PC-9 (cell line): Measurements from ENCODE around the gene SLC9A3. TPM values are rescaled to one million over a fixed set of nuclear protein-coding genes. Genes with fewer than 3 reads are reported as not detected.

Experiments
- BruUV-seq: library from RNA; stranded (reverse); fragments of 400-500 nt; replicated peaks from 2 replicates; lab custom pipeline; 2021; lab: Mats Ljungman, UMichigan
- CTCF ChIA-PET: fragments of 300-600 bp; sonication (Branson Sonifier 250); formaldehyde crosslinking; loops from one replicate; lab custom pipeline; 2022; ENCODE audit warnings: antibody characterized with exemption; lab: Charles Lee
- POLR2A ChIA-PET: fragments of 300-600 bp; sonication (Branson Sonifier 250); formaldehyde crosslinking; loops from one replicate; lab custom pipeline; 2022; ENCODE audit warnings: antibody characterized with exemption; ENCODE audit not compliant: unreplicated experiment; lab: Charles Lee
- DNase-seq, 2 experiments: peaks; one replicate each; pipeline versions ENCODE4 v3.0.0 to v3.0.0-alpha.2; 2015 to 2022; ENCODE audit warnings: mixed read lengths in 1 of 2
- H2AFZ ChIP-seq: fragments of 200-600 bp; sonication (generic); 2 replicates; pipeline ENCODE4 v1.8.1; 2017; ENCODE audit warnings: antibody characterized with exemption
- H3F3A ChIP-seq: fragments of 200-600 bp; sonication (generic); 2 replicates; pipeline ENCODE4 v1.8.1; 2017; ENCODE audit warnings: antibody characterized with exemption, mild to moderate bottlenecking, low read depth; ENCODE audit not compliant: insufficient read depth
- H3K27ac ChIP-seq: fragments of 200-600 bp; sonication (generic); 2 replicates; pipeline ENCODE4 v1.6.1; 2016; ENCODE audit warnings: mixed run types
- H3K27me3 ChIP-seq: fragments of 200-600 bp; sonication (generic); 2 replicates; pipeline ENCODE4 v1.6.1; 2016; ENCODE audit warnings: low read depth, mixed run types; ENCODE audit not compliant: insufficient read depth
- H3K36me3 ChIP-seq: fragments of 200-600 bp; sonication (generic); 2 replicates; pipeline ENCODE4 v1.6.1; 2016; ENCODE audit warnings: low read depth, mixed run types
- H3K4me1 ChIP-seq: fragments of 200-600 bp; sonication (generic); replicated peaks from 2 replicates; pipeline ENCODE4 v1.6.1; 2016; ENCODE audit warnings: mixed run types; ENCODE audit not compliant: insufficient read depth
- H3K4me2 ChIP-seq: fragments of 200-600 bp; sonication (generic); 2 replicates; pipeline ENCODE4 v1.6.1; 2017; ENCODE audit warnings: mixed run types
- H3K4me3 ChIP-seq: fragments of 200-600 bp; sonication (generic); 2 replicates; pipeline ENCODE4 v1.6.1; 2016; ENCODE audit warnings: mixed run types
- H3K79me2 ChIP-seq: fragments of 200-600 bp; sonication (generic); 2 replicates; pipeline ENCODE4 v1.6.1; 2017; ENCODE audit warnings: low read depth, mixed run types
- H3K9me2 ChIP-seq: fragments of 200-600 bp; sonication (generic); 2 replicates; pipeline ENCODE4 v1.8.1; 2017; ENCODE audit warnings: mild to moderate bottlenecking; ENCODE audit not compliant: insufficient read depth
- H3K9me3 ChIP-seq: fragments of 200-600 bp; sonication (generic); 2 replicates; pipeline ENCODE4 v1.8.1; 2016; ENCODE audit warnings: low read depth; ENCODE audit not compliant: insufficient read depth
- H4K20me1 ChIP-seq: fragments of 200-600 bp; sonication (generic); 2 replicates; pipeline ENCODE4 v1.8.1; 2017; ENCODE audit not compliant: insufficient read depth
- EZH2 ChIP-seq: fragments of 200-600 bp; sonication (generic); IDR thresholded peaks from 2 replicates; pipeline ENCODE4 v1.8.0; 2017; ENCODE audit warnings: antibody characterized with exemption, low read depth
- intact Hi-C: fragments of 100-400 bp; cut with micrococcal nuclease; formaldehyde crosslinking; loops from one replicate; pipeline ENCODE4 v1.10.0; 2022; ENCODE audit not compliant: unreplicated experiment
- microRNA-seq: library from miRNA; unstranded; fragments of <30 nt; microRNA quantifications from one replicate; pipeline ENCODE4 v1.2.0, GENCODE V29; 2021; ENCODE audit warnings: borderline number of aligned reads, borderline replicate concordance
- total RNA-seq: library from RNA; stranded (reverse); gene quantifications from 2 replicates; pipeline ENCODE4 v1.2.3, GENCODE V29; 2021
- TF ChIP-seq, protein P1 (sequence below): fragments of 200-600 bp; sonication (generic); conservative IDR thresholded peaks from 2 replicates; pipeline ENCODE4 v1.6.1; 2017; ENCODE audit warnings: mixed run types, antibody characterized with exemption, mild to moderate bottlenecking, moderate library complexity

SLC9A3 gene
- total RNA-seq, 1 experiment from 2014 or later, result 5.6 TPM

- Histone ChIP-seq H3K79me2 (no peaks in the 10 kb centered on the region), H3K9me2 (no peaks in the 10 kb centered on the region), H3K9me3 (no peaks in the 10 kb centered on the region), H3K27ac (no peak overlapping the region), H3F3A (no peaks in the 10 kb centered on the region), H4K20me1 (no peaks in the 10 kb centered on the region), H2AFZ (no peak overlapping the region), H3K36me3 (no peaks in the 10 kb centered on the region), H3K4me2 (no peak overlapping the region), H3K4me1 (no peaks in the 10 kb centered on the region), H3K27me3 (no peaks in the 10 kb centered on the region), H3K4me3 (no peak overlapping the region)
- TF ChIP-seq, protein P1, sequence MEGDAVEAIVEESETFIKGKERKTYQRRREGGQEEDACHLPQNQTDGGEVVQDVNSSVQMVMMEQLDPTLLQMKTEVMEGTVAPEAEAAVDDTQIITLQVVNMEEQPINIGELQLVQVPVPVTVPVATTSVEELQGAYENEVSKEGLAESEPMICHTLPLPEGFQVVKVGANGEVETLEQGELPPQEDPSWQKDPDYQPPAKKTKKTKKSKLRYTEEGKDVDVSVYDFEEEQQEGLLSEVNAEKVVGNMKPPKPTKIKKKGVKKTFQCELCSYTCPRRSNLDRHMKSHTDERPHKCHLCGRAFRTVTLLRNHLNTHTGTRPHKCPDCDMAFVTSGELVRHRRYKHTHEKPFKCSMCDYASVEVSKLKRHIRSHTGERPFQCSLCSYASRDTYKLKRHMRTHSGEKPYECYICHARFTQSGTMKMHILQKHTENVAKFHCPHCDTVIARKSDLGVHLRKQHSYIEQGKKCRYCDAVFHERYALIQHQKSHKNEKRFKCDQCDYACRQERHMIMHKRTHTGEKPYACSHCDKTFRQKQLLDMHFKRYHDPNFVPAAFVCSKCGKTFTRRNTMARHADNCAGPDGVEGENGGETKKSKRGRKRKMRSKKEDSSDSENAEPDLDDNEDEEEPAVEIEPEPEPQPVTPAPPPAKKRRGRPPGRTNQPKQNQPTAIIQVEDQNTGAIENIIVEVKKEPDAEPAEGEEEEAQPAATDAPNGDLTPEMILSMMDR, result no peak
- TF ChIP-seq EZH2, result no peak
- no TSS peak for BruUV-seq
- intact Hi-C loops, result no loop called here
- no peak for DNase-seq
- ChIA-PET CTCF (interaction anchor here (0.6 kb wide), 1 partner anchor 54 kb away, joined by 3 read pairs; no protein-coding TSS in a partner anchor), POLR2A (no interaction called here)
Observed at GRCh38 chr5:421901-422300, 102.3 kb downstream of the SLC9A3 start.

- no peaks in the 10 kb centered on the region for H3K27me3 ChIP-seq
- ChIA-PET CTCF (interaction anchor here (0.6 kb wide), 1 partner anchor 54 kb away, joined by 3 read pairs; no protein-coding TSS in a partner anchor), POLR2A (no interaction called here)
- H3K27ac ChIP-seq, result no peak overlapping the region
- no peaks in the 10 kb centered on the region for H3K36me3 ChIP-seq
- no TSS peak for BruUV-seq
- no peak for TF ChIP-seq EZH2
- TF ChIP-seq, protein P1, result no peak
- no peaks in the 10 kb centered on the region for H3K4me1 ChIP-seq
- no peak overlapping the region for H2AFZ ChIP-seq
- no peaks in the 10 kb centered on the region for H3F3A ChIP-seq
- no peaks in the 10 kb centered on the region for H3K79me2 ChIP-seq
- H3K9me2 ChIP-seq, result no peaks in the 10 kb centered on the region
- H3K4me2 ChIP-seq, result no peak overlapping the region
- H3K4me3 ChIP-seq, result no peak overlapping the region
- DNase-seq, result no peak
- no peaks in the 10 kb centered on the region for H4K20me1 ChIP-seq
- intact Hi-C loops, result no loop called here
- H3K9me3 ChIP-seq, result no peaks in the 10 kb centered on the region
Observed at GRCh38 chr5:421287-421880, 102.9 kb downstream of the SLC9A3 start.

- ChIA-PET CTCF (no interaction called here), POLR2A (no interaction called here)
- TF ChIP-seq, protein P1, result no peak
- no peak for TF ChIP-seq EZH2
- BruUV-seq, result no TSS peak
- Histone ChIP-seq H2AFZ (no peak overlapping the region), H3K4me1 (no peaks in the 10 kb centered on the region), H3K9me2 (no peaks in the 10 kb centered on the region), H3K36me3 (no peaks in the 10 kb centered on the region), H3K4me3 (no peak overlapping the region), H3F3A (no peaks in the 10 kb centered on the region), H3K9me3 (no peaks in the 10 kb centered on the region), H3K79me2 (no peaks in the 10 kb centered on the region), H4K20me1 (no peaks in the 10 kb centered on the region), H3K27ac (no peak overlapping the region), H3K4me2 (no peak overlapping the region), H3K27me3 (no peaks in the 10 kb centered on the region)
- no peak for DNase-seq
- intact Hi-C loops, result no loop called here
Observed at GRCh38 chr5:420632-421286, 103.5 kb downstream of the SLC9A3 start.

Small RNAs within 50 kb of the gene (microRNA-seq; reads per million reads assigned to microRNA genes)
- gene MIR4456, result not detected

Other genes with a start within 250 kb of the SLC9A3 start
- gene AHRR, start 202.7 kb downstream of the SLC9A3 start, total RNA-seq, result 7.2 and 13.6 TPM in 2 replicates
- 155 and 188 TPM in 2 replicates for gene EXOC3, start 81.3 kb downstream of the SLC9A3 start, total RNA-seq
- 83.3 and 86.8 TPM in 2 replicates for gene CEP72, start 87.9 kb upstream of the SLC9A3 start, total RNA-seq
- 0.17 and 0.38 TPM in 2 replicates for gene TPPP, start 168.9 kb upstream of the SLC9A3 start, total RNA-seq